ENCODE results near the gene MAN1A1.

GRCh38 chr6:119269266-119270103 is 80.1 kb downstream of the MAN1A1 start:
- TF ChIP-seq FOXM1 (IDR thresholded peaks at IDR 0.05; ENCODE audit: borderline replicate concordance) (no peak), CTBP1 (IDR thresholded peaks at IDR 0.05; ENCODE audit: borderline replicate concordance) (no peak), FOXA1 (IDR thresholded peaks at IDR 0.05) (no peak), PKNOX1 (IDR thresholded peaks at IDR 0.05) (no peak), HDGF (IDR thresholded peaks at IDR 0.05; ENCODE audit: borderline replicate concordance) (no peak), SP1 (IDR thresholded peaks at IDR 0.05) (no peak), NFRKB (IDR thresholded peaks at IDR 0.05) (no peak), ARNT (IDR thresholded peaks at IDR 0.05) (no peak), TARDBP (IDR thresholded peaks at IDR 0.05) (no peak), BHLHE40 (IDR thresholded peaks at IDR 0.05; ENCODE audit: borderline replicate concordance) (no peak)
